ENCODE data around the gene DESI2.

The DESI2 gene

GRCh38 chr1:244614879-244615278 is 38.0 kb upstream of the DESI2 start:
- TF ChIP-seq TAF1 (IDR thresholded peaks at IDR 0.05; ENCODE audit: low read depth) (no peak), RAD21 (IDR thresholded peaks at IDR 0.05; ENCODE audit: low read depth) (no peak), CREB1 (IDR thresholded peaks at IDR 0.05; ENCODE audit: low read depth) (no peak), TEAD4 (IDR thresholded peaks at IDR 0.05) (no peak), EGR1 (IDR thresholded peaks at IDR 0.05) (no peak), USF1 (IDR thresholded peaks at IDR 0.05) (no peak), NFIC (IDR thresholded peaks at IDR 0.05) (no peak), TCF12 (IDR thresholded peaks at IDR 0.05; ENCODE audit: low read depth) (no peak), CEBPB (IDR thresholded peaks at IDR 0.05) (no peak)

- no peak for TF ChIP-seq ZBTB7A (IDR thresholded peaks at IDR 0.05; ENCODE audit: low read depth)
- no peak for TF ChIP-seq RAD21 (IDR thresholded peaks at IDR 0.05; ENCODE audit: low read depth)
- TF ChIP-seq CEBPB (IDR thresholded peaks at IDR 0.05) = no peak
- TF ChIP-seq EP300 (IDR thresholded peaks at IDR 0.05; ENCODE audit: borderline replicate concordance) = no peak
- no peak for TF ChIP-seq FOXM1 (IDR thresholded peaks at IDR 0.05; ENCODE audit: borderline replicate concordance, low read depth)
Measured at GRCh38 chr1:244615301-244615700, 37.6 kb upstream of the DESI2 start.

GRCh38 chr1:244626709-244627108 is 26.2 kb upstream of the DESI2 start:
- TF ChIP-seq NFIC (IDR thresholded peaks at IDR 0.05) (no peak), FOXM1 (IDR thresholded peaks at IDR 0.05; ENCODE audit: borderline replicate concordance, low read depth) (no peak), MAX (IDR thresholded peaks at IDR 0.05) (no peak), USF1 (IDR thresholded peaks at IDR 0.05) (no peak), CREB1 (IDR thresholded peaks at IDR 0.05; ENCODE audit: low read depth) (no peak), RAD21 (IDR thresholded peaks at IDR 0.05; ENCODE audit: low read depth) (no peak), EGR1 (IDR thresholded peaks at IDR 0.05) (no peak)

- TF ChIP-seq USF1 (IDR thresholded peaks at IDR 0.05) (no peak), TAF1 (IDR thresholded peaks at IDR 0.05; ENCODE audit: low read depth) (no peak), YY1 (IDR thresholded peaks at IDR 0.05; ENCODE audit: low read depth) (no peak)
Measured at GRCh38 chr1:244628789-244629188, 24.1 kb upstream of the DESI2 start.

GRCh38 chr1:244633140-244633539 is 19.8 kb upstream of the DESI2 start:
- TF ChIP-seq CREB1 (IDR thresholded peaks at IDR 0.05; ENCODE audit: low read depth) (no peak), FOXM1 (IDR thresholded peaks at IDR 0.05; ENCODE audit: borderline replicate concordance, low read depth) (no peak), USF1 (IDR thresholded peaks at IDR 0.05) (no peak), TAF1 (IDR thresholded peaks at IDR 0.05; ENCODE audit: low read depth) (no peak), RAD21 (IDR thresholded peaks at IDR 0.05; ENCODE audit: low read depth) (no peak), EP300 (IDR thresholded peaks at IDR 0.05; ENCODE audit: borderline replicate concordance) (no peak), CEBPB (IDR thresholded peaks at IDR 0.05) (no peak), MAX (IDR thresholded peaks at IDR 0.05) (no peak), EGR1 (IDR thresholded peaks at IDR 0.05) (no peak), REST (IDR thresholded peaks at IDR 0.05; ENCODE audit: low read depth) (no peak)

GRCh38 chr1:244634546-244634945 is 18.4 kb upstream of the DESI2 start:
- TF ChIP-seq CEBPB (IDR thresholded peaks at IDR 0.05) (no peak), TEAD4 (IDR thresholded peaks at IDR 0.05) (no peak)

GRCh38 chr1:244636488-244637259 is 16.3 kb upstream of the DESI2 start:
- no peak for TF ChIP-seq EP300 (IDR thresholded peaks at IDR 0.05; ENCODE audit: borderline replicate concordance)

- TF ChIP-seq REST (IDR thresholded peaks at IDR 0.05; ENCODE audit: low read depth) = no peak
- no peak for TF ChIP-seq USF1 (IDR thresholded peaks at IDR 0.05)
- no peak for TF ChIP-seq MAX (IDR thresholded peaks at IDR 0.05)
- no peak for TF ChIP-seq NFIC (IDR thresholded peaks at IDR 0.05)
- no peak for TF ChIP-seq ZBTB7A (IDR thresholded peaks at IDR 0.05; ENCODE audit: low read depth)
- no peak for TF ChIP-seq RAD21 (IDR thresholded peaks at IDR 0.05; ENCODE audit: low read depth)
- no peak for TF ChIP-seq YY1 (IDR thresholded peaks at IDR 0.05; ENCODE audit: low read depth)
- TF ChIP-seq EGR1 (IDR thresholded peaks at IDR 0.05) = no peak
- TF ChIP-seq TCF12 (IDR thresholded peaks at IDR 0.05; ENCODE audit: low read depth) = no peak
- TF ChIP-seq CREB1 (IDR thresholded peaks at IDR 0.05; ENCODE audit: low read depth) = no peak
- no peak for TF ChIP-seq CEBPB (IDR thresholded peaks at IDR 0.05)
- TF ChIP-seq TAF1 (IDR thresholded peaks at IDR 0.05; ENCODE audit: low read depth) = no peak
- no peak for TF ChIP-seq EP300 (IDR thresholded peaks at IDR 0.05; ENCODE audit: borderline replicate concordance)
- no peak for TF ChIP-seq FOXM1 (IDR thresholded peaks at IDR 0.05; ENCODE audit: borderline replicate concordance, low read depth)
- no peak for TF ChIP-seq TEAD4 (IDR thresholded peaks at IDR 0.05)
Measured at GRCh38 chr1:244639561-244639960, 13.4 kb upstream of the DESI2 start.

Data from Ishikawa (cell line).